ENCODE results near the gene U2AF2. TPM values are rescaled to one million over a fixed set of nuclear protein-coding genes. Genes with fewer than 3 reads are reported as not detected.

The U2AF2 gene
- total and polyA plus RNA-seq, 2 experiments from 2014 or later, result 73.1 to 233 TPM

DNA sequence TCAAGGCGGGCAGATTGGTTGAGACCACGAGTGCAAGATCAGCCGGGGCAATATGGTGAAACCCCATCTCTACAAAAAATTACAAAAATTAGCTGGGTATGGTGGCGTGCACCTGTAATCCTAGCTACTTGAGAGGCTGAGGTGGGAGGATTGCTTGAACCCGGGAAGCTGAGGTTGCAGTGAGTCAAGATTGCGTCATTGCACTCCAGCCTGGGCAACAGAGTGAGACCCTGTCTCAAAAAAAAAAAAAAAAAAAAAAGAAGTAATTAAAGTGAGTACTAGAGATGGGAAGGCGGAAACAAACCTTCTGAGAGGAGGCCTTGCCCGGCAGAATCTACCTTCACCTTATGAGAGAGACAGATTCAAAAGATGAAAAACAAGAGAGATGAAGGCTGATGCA is 68.7 kb downstream of the U2AF2 start (continued):
- TF ChIP-seq, protein P1, sequence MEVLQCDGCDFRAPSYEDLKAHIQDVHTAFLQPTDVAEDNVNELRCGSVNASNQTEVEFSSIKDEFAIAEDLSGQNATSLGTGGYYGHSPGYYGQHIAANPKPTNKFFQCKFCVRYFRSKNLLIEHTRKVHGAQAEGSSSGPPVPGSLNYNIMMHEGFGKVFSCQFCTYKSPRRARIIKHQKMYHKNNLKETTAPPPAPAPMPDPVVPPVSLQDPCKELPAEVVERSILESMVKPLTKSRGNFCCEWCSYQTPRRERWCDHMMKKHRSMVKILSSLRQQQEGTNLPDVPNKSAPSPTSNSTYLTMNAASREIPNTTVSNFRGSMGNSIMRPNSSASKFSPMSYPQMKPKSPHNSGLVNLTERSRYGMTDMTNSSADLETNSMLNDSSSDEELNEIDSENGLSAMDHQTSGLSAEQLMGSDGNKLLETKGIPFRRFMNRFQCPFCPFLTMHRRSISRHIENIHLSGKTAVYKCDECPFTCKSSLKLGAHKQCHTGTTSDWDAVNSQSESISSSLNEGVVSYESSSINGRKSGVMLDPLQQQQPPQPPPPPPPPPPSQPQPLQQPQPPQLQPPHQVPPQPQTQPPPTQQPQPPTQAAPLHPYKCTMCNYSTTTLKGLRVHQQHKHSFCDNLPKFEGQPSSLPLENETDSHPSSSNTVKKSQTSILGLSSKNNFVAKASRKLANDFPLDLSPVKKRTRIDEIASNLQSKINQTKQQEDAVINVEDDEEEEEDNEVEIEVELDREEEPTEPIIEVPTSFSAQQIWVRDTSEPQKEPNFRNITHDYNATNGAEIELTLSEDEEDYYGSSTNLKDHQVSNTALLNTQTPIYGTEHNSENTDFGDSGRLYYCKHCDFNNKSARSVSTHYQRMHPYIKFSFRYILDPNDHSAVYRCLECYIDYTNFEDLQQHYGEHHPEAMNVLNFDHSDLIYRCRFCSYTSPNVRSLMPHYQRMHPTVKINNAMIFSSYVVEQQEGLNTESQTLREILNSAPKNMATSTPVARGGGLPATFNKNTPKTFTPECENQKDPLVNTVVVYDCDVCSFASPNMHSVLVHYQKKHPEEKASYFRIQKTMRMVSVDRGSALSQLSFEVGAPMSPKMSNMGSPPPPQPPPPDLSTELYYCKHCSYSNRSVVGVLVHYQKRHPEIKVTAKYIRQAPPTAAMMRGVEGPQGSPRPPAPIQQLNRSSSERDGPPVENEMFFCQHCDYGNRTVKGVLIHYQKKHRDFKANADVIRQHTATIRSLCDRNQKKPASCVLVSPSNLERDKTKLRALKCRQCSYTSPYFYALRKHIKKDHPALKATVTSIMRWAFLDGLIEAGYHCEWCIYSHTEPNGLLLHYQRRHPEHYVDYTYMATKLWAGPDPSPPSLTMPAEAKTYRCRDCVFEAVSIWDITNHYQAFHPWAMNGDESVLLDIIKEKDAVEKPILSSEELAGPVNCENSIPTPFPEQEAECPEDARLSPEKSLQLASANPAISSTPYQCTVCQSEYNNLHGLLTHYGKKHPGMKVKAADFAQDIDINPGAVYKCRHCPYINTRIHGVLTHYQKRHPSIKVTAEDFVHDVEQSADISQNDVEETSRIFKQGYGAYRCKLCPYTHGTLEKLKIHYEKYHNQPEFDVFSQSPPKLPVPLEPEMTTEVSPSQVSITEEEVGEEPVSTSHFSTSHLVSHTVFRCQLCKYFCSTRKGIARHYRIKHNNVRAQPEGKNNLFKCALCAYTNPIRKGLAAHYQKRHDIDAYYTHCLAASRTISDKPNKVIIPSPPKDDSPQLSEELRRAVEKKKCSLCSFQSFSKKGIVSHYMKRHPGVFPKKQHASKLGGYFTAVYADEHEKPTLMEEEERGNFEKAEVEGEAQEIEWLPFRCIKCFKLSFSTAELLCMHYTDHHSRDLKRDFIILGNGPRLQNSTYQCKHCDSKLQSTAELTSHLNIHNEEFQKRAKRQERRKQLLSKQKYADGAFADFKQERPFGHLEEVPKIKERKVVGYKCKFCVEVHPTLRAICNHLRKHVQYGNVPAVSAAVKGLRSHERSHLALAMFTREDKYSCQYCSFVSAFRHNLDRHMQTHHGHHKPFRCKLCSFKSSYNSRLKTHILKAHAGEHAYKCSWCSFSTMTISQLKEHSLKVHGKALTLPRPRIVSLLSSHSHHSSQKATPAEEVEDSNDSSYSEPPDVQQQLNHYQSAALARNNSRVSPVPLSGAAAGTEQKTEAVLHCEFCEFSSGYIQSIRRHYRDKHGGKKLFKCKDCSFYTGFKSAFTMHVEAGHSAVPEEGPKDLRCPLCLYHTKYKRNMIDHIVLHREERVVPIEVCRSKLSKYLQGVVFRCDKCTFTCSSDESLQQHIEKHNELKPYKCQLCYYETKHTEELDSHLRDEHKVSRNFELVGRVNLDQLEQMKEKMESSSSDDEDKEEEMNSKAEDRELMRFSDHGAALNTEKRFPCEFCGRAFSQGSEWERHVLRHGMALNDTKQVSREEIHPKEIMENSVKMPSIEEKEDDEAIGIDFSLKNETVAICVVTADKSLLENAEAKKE (CRISPR knock-in tag; IDR thresholded peaks at IDR 0.05), result no peak
- no peak for TF ChIP-seq STAT1 (IDR thresholded peaks at IDR 0.05; ENCODE audit: unreplicated experiment)
- TF ChIP-seq ZNF331 (CRISPR knock-in tag; IDR thresholded peaks at IDR 0.05; ENCODE audit: low read depth), result no peak
- no peak for TF ChIP-seq EZH2phosphoT487 (IDR thresholded peaks at IDR 0.05; ENCODE audit: unreplicated experiment)
- no peak for TF ChIP-seq EZH2 (IDR thresholded peaks at IDR 0.05; ENCODE audit: low read depth, unreplicated experiment)
- TF ChIP-seq, protein P2, sequence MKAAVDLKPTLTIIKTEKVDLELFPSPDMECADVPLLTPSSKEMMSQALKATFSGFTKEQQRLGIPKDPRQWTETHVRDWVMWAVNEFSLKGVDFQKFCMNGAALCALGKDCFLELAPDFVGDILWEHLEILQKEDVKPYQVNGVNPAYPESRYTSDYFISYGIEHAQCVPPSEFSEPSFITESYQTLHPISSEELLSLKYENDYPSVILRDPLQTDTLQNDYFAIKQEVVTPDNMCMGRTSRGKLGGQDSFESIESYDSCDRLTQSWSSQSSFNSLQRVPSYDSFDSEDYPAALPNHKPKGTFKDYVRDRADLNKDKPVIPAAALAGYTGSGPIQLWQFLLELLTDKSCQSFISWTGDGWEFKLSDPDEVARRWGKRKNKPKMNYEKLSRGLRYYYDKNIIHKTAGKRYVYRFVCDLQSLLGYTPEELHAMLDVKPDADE (IDR thresholded peaks at IDR 0.05), result no peak
- no peak for TF ChIP-seq CREB1 (CRISPR knock-in tag; IDR thresholded peaks at IDR 0.05; ENCODE audit: low read depth)
- TF ChIP-seq, protein P3, sequence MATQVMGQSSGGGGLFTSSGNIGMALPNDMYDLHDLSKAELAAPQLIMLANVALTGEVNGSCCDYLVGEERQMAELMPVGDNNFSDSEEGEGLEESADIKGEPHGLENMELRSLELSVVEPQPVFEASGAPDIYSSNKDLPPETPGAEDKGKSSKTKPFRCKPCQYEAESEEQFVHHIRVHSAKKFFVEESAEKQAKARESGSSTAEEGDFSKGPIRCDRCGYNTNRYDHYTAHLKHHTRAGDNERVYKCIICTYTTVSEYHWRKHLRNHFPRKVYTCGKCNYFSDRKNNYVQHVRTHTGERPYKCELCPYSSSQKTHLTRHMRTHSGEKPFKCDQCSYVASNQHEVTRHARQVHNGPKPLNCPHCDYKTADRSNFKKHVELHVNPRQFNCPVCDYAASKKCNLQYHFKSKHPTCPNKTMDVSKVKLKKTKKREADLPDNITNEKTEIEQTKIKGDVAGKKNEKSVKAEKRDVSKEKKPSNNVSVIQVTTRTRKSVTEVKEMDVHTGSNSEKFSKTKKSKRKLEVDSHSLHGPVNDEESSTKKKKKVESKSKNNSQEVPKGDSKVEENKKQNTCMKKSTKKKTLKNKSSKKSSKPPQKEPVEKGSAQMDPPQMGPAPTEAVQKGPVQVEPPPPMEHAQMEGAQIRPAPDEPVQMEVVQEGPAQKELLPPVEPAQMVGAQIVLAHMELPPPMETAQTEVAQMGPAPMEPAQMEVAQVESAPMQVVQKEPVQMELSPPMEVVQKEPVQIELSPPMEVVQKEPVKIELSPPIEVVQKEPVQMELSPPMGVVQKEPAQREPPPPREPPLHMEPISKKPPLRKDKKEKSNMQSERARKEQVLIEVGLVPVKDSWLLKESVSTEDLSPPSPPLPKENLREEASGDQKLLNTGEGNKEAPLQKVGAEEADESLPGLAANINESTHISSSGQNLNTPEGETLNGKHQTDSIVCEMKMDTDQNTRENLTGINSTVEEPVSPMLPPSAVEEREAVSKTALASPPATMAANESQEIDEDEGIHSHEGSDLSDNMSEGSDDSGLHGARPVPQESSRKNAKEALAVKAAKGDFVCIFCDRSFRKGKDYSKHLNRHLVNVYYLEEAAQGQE (IDR thresholded peaks at IDR 0.05; ENCODE audit: unreplicated experiment), result no peak
- no peak for TF ChIP-seq ZNF114 (CRISPR knock-in tag; IDR thresholded peaks at IDR 0.05)
- no peak for TF ChIP-seq NANOG (IDR thresholded peaks at IDR 0.05; ENCODE audit: borderline replicate concordance)
- TF ChIP-seq JUNB (IDR thresholded peaks at IDR 0.05; ENCODE audit: unreplicated experiment), result no peak
- no peak for TF ChIP-seq POLR2AphosphoS5 (IDR thresholded peaks at IDR 0.05; ENCODE audit: low read depth)

Small RNAs within 50 kb of the gene (small RNA-seq; reads per million reads assigned to genes)
- gene AC010525.2 (ENCODE audit: low replicate concordance), result not detected

Other genes starting within 250 kb of the U2AF2 start
- gene UBE2S, start 247.2 kb upstream of the U2AF2 start, total RNA-seq (2014; rRNA removed; shearing (Covaris generic)), result 363 and 469 TPM in 2 replicates
- 523 and 533 TPM in 2 replicates for gene UBE2S, start 247.2 kb upstream of the U2AF2 start, polyA plus RNA-seq (2016; fragmentation: Nextera tagmentation; extraction: Ambion mirVana)
- 1.4 and 1.6 TPM in 2 replicates for gene SHISA7, start 211.7 kb upstream of the U2AF2 start, total RNA-seq (2014; rRNA removed; shearing (Covaris generic))
- gene SHISA7, start 211.7 kb upstream of the U2AF2 start, polyA plus RNA-seq (2016; fragmentation: Nextera tagmentation; extraction: Ambion mirVana), result 0.32 and 0.37 TPM in 2 replicates
- 82.1 and 85.2 TPM in 2 replicates for gene ISOC2, start 193.4 kb upstream of the U2AF2 start, total RNA-seq (2014; rRNA removed; shearing (Covaris generic))
- 62.6 and 76.5 TPM in 2 replicates for gene ISOC2, start 193.4 kb upstream of the U2AF2 start, polyA plus RNA-seq (2016; fragmentation: Nextera tagmentation; extraction: Ambion mirVana)
- 0.85 and 1.7 TPM in 2 replicates for gene C19orf85, start 190.3 kb upstream of the U2AF2 start, total RNA-seq (2014; rRNA removed; shearing (Covaris generic))
- 2.1 and 3.4 TPM in 2 replicates for gene C19orf85, start 190.3 kb upstream of the U2AF2 start, polyA plus RNA-seq (2016; fragmentation: Nextera tagmentation; extraction: Ambion mirVana)
- gene ZNF628, start 178.4 kb upstream of the U2AF2 start, total RNA-seq (2014; rRNA removed; shearing (Covaris generic)), result 10.7 and 12.7 TPM in 2 replicates
- gene ZNF628, start 178.4 kb upstream of the U2AF2 start, polyA plus RNA-seq (2016; fragmentation: Nextera tagmentation; extraction: Ambion mirVana), result 3.9 and 4.9 TPM in 2 replicates
- gene NAT14, start 169.8 kb upstream of the U2AF2 start, total RNA-seq (2014; rRNA removed; shearing (Covaris generic)), result 25.4 and 27.8 TPM in 2 replicates
- gene NAT14, start 169.8 kb upstream of the U2AF2 start, polyA plus RNA-seq (2016; fragmentation: Nextera tagmentation; extraction: Ambion mirVana), result 39.6 and 45.5 TPM in 2 replicates
- gene SSC5D, start 166.6 kb upstream of the U2AF2 start, total RNA-seq (2014; rRNA removed; shearing (Covaris generic)), result 0.69 and 1.2 TPM in 2 replicates
- gene SSC5D, start 166.6 kb upstream of the U2AF2 start, polyA plus RNA-seq (2016; fragmentation: Nextera tagmentation; extraction: Ambion mirVana), result 0.14 and 0.23 TPM in 2 replicates
- gene SBK2, start 117.9 kb upstream of the U2AF2 start, total RNA-seq (2014; rRNA removed; shearing (Covaris generic)), result 2.0 and 3.5 TPM in 2 replicates
- 0.82 and 1.1 TPM in 2 replicates for gene SBK2, start 117.9 kb upstream of the U2AF2 start, polyA plus RNA-seq (2016; fragmentation: Nextera tagmentation; extraction: Ambion mirVana)
- 0.23 and 0.94 TPM in 2 replicates for gene SBK3, start 109.5 kb upstream of the U2AF2 start, total RNA-seq (2014; rRNA removed; shearing (Covaris generic))
- 0.27 and 0.80 TPM in 2 replicates for gene SBK3, start 109.5 kb upstream of the U2AF2 start, polyA plus RNA-seq (2016; fragmentation: Nextera tagmentation; extraction: Ambion mirVana)
- 8.4 and 12.2 TPM in 2 replicates for gene ZNF579, start 74.2 kb upstream of the U2AF2 start, total RNA-seq (2014; rRNA removed; shearing (Covaris generic))
- 7.3 and 8.6 TPM in 2 replicates for gene ZNF579, start 74.2 kb upstream of the U2AF2 start, polyA plus RNA-seq (2016; fragmentation: Nextera tagmentation; extraction: Ambion mirVana)
- gene FIZ1, start 55.5 kb upstream of the U2AF2 start, total RNA-seq (2014; rRNA removed; shearing (Covaris generic)), result 10.1 and 12.6 TPM in 2 replicates
- gene FIZ1, start 55.5 kb upstream of the U2AF2 start, polyA plus RNA-seq (2016; fragmentation: Nextera tagmentation; extraction: Ambion mirVana), result 5.3 and 5.4 TPM in 2 replicates
- 8.3 and 16.5 TPM in 2 replicates for gene ZNF524, start 54.7 kb upstream of the U2AF2 start, total RNA-seq (2014; rRNA removed; shearing (Covaris generic))
- 5.7 and 6.0 TPM in 2 replicates for gene ZNF524, start 54.7 kb upstream of the U2AF2 start, polyA plus RNA-seq (2016; fragmentation: Nextera tagmentation; extraction: Ambion mirVana)
- 10.3 and 12.1 TPM in 2 replicates for gene ZNF865, start 49.4 kb upstream of the U2AF2 start, total RNA-seq (2014; rRNA removed; shearing (Covaris generic))
- gene ZNF865, start 49.4 kb upstream of the U2AF2 start, polyA plus RNA-seq (2016; fragmentation: Nextera tagmentation; extraction: Ambion mirVana), result 2.2 and 2.4 TPM in 2 replicates
- gene ZNF784, start 30.5 kb upstream of the U2AF2 start, total RNA-seq (2014; rRNA removed; shearing (Covaris generic)), result 5.6 and 6.7 TPM in 2 replicates
- 1.5 and 1.6 TPM in 2 replicates for gene ZNF784, start 30.5 kb upstream of the U2AF2 start, polyA plus RNA-seq (2016; fragmentation: Nextera tagmentation; extraction: Ambion mirVana)
- gene ZNF580, start 14.0 kb upstream of the U2AF2 start, total RNA-seq (2014; rRNA removed; shearing (Covaris generic)), result 10.9 and 18.7 TPM in 2 replicates
- 23.6 and 23.9 TPM in 2 replicates for gene ZNF580, start 14.0 kb upstream of the U2AF2 start, polyA plus RNA-seq (2016; fragmentation: Nextera tagmentation; extraction: Ambion mirVana)
- 67.2 and 87.6 TPM in 2 replicates for gene ZNF581, start 11.4 kb upstream of the U2AF2 start, total RNA-seq (2014; rRNA removed; shearing (Covaris generic))
- 48.5 and 50.7 TPM in 2 replicates for gene ZNF581, start 11.4 kb upstream of the U2AF2 start, polyA plus RNA-seq (2016; fragmentation: Nextera tagmentation; extraction: Ambion mirVana)
- gene CCDC106, start 6.8 kb upstream of the U2AF2 start, total RNA-seq (2014; rRNA removed; shearing (Covaris generic)), result 8.2 and 12.0 TPM in 2 replicates
- gene CCDC106, start 6.8 kb upstream of the U2AF2 start, polyA plus RNA-seq (2016; fragmentation: Nextera tagmentation; extraction: Ambion mirVana), result 17.6 and 19.9 TPM in 2 replicates
- 208 and 223 TPM in 2 replicates for gene EPN1, start 20.2 kb downstream of the U2AF2 start, total RNA-seq (2014; rRNA removed; shearing (Covaris generic))
- gene EPN1, start 20.2 kb downstream of the U2AF2 start, polyA plus RNA-seq (2016; fragmentation: Nextera tagmentation; extraction: Ambion mirVana), result 47.1 and 48.9 TPM in 2 replicates
- gene NLRP9, start 83.4 kb downstream of the U2AF2 start, total RNA-seq (2014; rRNA removed; shearing (Covaris generic)), result not detected in 2 replicates
- not detected in 2 replicates for gene NLRP9, start 83.4 kb downstream of the U2AF2 start, polyA plus RNA-seq (2016; fragmentation: Nextera tagmentation; extraction: Ambion mirVana)
- not detected in 2 replicates for gene RFPL4A, start 104.1 kb downstream of the U2AF2 start, total RNA-seq (2014; rRNA removed; shearing (Covaris generic))
- gene RFPL4A, start 104.1 kb downstream of the U2AF2 start, polyA plus RNA-seq (2016; fragmentation: Nextera tagmentation; extraction: Ambion mirVana), result not detected in 2 replicates
- gene RFPL4AL1, start 114.1 kb downstream of the U2AF2 start, total RNA-seq (2014; rRNA removed; shearing (Covaris generic)), result not detected in 2 replicates
- gene RFPL4AL1, start 114.1 kb downstream of the U2AF2 start, polyA plus RNA-seq (2016; fragmentation: Nextera tagmentation; extraction: Ambion mirVana), result not detected in 2 replicates
- not detected in 2 replicates for gene NLRP11, start 177.0 kb downstream of the U2AF2 start, total RNA-seq (2014; rRNA removed; shearing (Covaris generic))
- gene NLRP11, start 177.0 kb downstream of the U2AF2 start, polyA plus RNA-seq (2016; fragmentation: Nextera tagmentation; extraction: Ambion mirVana), result not detected in 2 replicates
- gene NLRP4, start 181.5 kb downstream of the U2AF2 start, total RNA-seq (2014; rRNA removed; shearing (Covaris generic)), result 0.19 TPM in 1 of 2 replicates, not detected in the other
- not detected in 2 replicates for gene NLRP4, start 181.5 kb downstream of the U2AF2 start, polyA plus RNA-seq (2016; fragmentation: Nextera tagmentation; extraction: Ambion mirVana)

Data from GM23338 (cell line).